GM20000 (cell line): ENCODE data around the gene ANKRD6.

Experiments used
- DNase-seq: peaks from one replicate; pipeline ENCODE4 v3.0.0; 2012; ENCODE audit warnings: low spot score
- TF ChIP-seq, protein P1 (sequence below): IDR thresholded peaks from 2 replicates; pipeline ENCODE4 v1.5.1; 2012; ENCODE audit warnings: mild to moderate bottlenecking, control low read depth; ENCODE audit errors: extremely low read depth, missing control alignments

Gene ANKRD6

DNA sequence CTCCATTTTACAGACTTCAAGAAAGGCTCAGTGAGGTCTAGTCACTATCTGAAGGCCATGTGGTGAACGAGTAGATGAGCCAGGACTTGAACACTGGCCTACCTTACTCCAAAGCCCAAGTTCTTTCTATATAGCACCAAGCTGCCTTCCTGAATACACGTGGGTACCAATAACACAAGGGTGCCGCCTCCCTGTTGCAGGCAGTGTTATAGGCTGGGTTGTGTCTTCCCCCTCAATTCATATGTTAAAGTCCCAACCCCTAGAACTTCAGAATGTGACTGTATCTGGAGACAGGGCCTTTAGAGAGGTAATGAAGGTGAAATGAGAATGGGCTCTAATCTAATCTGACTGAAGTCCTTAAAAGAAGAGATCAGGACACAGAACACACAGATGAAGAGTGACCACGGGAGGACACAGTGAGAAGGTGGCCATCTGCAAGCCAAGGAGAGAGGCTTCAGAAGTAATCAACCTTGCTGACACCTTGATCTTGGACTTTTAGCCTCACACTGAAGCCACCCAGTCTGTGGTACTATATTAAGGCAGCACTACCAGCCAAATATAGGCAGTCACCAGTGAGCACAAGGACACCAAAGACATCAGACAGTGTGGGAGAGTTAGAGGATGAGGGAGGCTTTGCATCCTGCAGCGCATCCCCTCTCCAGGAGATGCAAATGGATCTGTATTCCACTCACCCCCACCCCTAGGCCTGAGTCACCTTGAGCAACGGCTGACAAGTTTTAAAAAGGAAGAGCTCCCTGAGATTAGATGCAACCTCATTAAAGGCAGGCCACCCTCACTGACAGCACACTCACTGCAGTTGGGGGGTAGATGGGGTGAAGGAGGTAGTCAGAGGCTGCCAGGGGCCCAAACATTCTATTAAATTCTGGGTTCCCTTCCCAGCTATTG, 246.5 kb downstream of the ANKRD6 start:
- no peak for DNase-seq
- TF ChIP-seq, protein P1, sequence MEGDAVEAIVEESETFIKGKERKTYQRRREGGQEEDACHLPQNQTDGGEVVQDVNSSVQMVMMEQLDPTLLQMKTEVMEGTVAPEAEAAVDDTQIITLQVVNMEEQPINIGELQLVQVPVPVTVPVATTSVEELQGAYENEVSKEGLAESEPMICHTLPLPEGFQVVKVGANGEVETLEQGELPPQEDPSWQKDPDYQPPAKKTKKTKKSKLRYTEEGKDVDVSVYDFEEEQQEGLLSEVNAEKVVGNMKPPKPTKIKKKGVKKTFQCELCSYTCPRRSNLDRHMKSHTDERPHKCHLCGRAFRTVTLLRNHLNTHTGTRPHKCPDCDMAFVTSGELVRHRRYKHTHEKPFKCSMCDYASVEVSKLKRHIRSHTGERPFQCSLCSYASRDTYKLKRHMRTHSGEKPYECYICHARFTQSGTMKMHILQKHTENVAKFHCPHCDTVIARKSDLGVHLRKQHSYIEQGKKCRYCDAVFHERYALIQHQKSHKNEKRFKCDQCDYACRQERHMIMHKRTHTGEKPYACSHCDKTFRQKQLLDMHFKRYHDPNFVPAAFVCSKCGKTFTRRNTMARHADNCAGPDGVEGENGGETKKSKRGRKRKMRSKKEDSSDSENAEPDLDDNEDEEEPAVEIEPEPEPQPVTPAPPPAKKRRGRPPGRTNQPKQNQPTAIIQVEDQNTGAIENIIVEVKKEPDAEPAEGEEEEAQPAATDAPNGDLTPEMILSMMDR: no peak

DNA sequence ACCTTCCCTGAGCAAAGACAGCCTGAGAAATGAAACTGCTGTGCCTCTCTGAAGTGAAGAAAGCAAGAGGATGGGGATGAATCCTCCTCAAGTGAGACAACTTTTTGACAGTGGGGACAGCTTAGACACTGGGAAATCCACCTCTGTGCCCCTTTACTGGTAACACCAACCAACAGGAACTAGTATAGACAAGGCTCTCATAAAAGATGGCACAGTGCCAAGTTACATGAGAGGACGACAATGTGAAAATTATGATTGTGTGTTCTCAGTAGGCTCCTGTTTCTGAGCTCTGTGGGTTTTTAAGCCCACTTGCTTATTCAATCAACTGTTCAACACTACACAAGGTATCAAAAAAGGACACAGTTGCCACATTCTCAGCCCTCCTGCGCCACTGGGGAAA, 247.2 kb downstream of the ANKRD6 start:
- TF ChIP-seq, protein P1: no peak
- no peak for DNase-seq

DNA sequence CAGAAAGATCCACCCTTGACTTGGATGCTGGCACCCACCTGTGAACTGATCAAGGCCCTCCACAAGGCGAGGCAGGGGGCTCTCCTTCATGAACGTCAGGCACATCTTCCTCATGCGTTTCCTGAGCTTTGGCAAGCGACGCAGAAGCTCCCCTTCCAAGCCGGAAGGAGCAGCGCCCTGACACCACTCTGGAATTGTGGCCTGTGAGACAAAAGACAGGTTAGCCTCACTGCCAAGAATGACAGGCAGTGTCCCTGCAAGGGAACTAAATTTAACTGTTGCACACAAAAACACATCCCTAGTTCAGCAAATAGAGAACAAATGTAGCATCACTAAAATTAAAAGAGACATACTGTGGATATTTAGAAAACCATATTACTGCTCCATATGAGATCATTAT, 247.6 kb downstream of the ANKRD6 start:
- DNase-seq: no peak
- TF ChIP-seq, protein P1: no peak

DNA sequence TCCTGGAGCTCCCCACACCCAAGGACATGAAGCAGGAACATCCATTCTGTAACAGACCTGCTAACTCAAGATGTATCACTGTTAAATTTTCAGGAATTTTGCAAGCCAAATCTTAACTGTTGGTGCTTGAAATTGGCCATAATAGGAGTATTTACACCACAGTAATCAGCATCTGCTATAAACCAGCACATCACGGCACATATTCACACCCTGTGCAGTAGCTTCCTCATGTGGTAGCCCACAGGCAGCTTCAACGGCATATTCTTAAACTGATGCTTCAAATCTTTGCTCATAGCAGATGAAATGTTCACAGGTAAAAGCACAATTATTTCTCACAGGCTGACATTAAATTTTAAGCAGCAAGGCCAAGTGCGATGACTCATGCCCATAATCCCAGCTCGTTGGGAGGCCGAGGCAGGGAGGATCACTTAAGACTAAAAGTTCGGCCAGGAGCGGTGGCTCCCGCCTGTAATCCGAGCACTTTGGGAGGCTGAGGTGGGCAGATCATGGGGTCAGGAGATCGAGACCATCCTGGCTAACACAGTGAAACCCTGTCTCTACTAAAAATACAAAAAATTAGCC, 249.1 kb downstream of the ANKRD6 start:
- no peak for DNase-seq
- TF ChIP-seq, protein P1: no peak

DNA sequence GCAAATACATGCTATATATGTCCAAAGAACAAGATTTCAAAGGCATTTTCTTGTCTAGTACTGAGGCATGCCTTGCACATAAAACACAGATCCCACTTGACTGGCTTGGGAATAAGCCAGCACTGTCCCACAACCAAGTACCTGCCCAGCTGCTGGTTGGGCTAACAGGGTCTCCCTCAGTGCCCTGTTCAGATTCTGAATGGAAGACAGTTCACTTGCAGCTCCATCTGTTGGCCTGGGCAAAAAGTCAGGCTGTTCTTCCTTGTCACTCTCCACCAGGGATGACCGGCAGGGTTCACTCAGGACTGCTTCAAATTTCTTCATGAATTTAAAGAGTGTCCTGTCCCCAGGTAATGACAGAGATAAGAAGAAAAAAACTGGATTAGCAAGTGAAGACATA, 250.0 kb downstream of the ANKRD6 start:
- no peak for DNase-seq
- TF ChIP-seq, protein P1: no peak
